HG03095 (cell line): ENCODE data around the gene EGF.

Experiments used
- ATAC-seq: cut with Tn5 transposase; IDR thresholded peaks from one replicate; pipeline ENCODE4 v1.9.1; 2021; ENCODE audit warnings: moderate library complexity; ENCODE audit not compliant: unreplicated experiment

The EGF gene

DNA sequence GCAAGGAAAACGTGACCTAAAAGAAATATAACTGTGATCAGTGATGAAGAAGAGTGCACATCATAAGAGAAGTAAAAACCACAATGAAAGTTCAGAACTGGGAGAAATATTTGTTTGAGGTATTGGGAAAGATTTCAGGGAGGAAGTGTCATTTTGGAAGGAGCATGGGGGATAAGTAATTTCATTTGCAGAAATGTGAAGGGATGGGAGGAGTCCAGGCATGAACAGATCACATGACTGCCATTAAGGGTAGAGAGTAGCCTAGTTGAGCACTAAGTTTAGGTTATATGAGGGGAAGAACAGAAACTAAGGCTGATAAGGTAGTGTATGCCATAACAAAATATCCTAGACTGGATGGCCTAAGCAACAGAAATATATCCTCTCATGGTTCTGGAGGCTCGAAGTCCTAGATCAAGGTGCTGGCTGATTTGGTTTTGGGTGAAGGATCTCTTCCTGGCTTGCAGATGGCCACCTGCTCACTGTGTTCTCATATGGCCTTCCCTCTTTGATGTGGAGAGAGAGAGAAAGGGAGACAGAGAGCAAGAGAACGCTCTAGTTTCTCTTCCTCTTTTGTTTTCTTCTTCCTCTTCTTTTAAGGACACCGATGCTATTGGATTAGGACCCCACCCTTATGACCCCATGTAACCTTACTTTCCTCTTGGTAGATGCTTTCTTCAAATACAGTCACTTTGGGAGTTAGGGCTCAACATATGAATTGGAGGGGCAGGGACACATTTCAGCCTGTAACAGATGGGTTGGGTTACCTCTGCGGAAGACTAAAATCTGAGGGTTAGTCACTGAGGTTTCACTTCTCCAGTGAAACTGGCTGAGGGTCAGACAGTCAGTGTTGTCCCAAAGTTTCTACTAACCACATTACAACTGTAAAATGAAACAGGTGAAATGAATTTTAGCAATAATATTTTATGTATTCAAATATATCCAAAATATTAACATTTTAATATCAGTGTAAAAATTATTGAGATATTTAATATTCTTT, 77.9 kb downstream of the EGF start:
- peak; percentile 89 for ATAC-seq

DNA sequence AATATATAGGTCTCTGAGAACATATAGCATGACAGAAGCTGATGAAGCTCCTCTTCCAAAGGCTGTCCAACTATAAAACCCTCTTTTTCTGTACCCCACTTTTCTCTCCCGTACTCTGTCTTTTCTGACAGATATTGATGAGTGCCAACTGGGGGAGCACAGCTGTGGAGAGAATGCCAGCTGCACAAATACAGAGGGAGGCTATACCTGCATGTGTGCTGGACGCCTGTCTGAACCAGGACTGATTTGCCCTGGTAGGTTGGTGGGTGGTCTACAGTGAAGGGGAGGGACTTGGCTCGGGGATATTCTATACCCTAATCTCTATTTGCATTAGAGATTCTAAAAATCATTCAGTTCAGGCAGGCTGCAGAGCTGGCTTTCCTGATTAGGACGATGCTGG, 80.4 kb downstream of the EGF start:
- ATAC-seq: no peak

DNA sequence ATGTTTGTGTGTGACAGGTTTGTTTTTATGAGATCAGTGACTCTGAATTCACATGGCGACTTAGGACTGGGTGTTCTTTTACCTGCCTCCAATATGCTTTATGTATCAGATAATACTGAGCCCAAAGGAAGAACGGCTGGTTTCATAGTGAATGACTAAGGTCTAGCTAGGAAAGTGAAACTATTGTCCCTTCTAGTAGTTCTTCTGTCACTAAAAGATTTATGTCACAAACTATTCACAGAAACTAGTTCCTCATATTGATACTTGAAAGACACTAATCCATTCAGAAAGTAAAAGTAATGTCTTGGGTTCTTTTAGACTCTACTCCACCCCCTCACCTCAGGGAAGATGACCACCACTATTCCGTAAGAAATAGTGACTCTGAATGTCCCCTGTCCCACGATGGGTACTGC, 81.7 kb downstream of the EGF start:
- ATAC-seq: peak; percentile 56

DNA sequence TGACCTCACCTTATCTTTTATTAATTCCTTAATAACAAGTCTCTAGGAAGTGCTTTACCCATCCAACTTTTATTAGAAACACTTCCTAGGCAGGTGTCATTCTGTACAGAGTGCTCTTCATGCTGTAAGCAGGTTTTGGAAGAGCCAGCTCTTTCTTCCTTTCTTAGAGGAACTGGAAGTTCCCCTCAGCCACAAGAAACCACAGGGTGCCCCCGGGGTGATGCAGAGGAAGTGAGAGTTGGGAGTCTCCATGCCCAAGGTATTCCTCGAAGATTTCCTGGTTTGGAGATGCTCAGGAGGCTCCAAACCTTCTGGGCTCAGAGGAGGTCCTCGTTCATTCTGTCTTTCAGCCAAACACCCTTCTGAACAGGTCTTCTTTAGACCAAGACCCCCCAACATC, 83.8 kb downstream of the EGF start:
- ATAC-seq: no peak

DNA sequence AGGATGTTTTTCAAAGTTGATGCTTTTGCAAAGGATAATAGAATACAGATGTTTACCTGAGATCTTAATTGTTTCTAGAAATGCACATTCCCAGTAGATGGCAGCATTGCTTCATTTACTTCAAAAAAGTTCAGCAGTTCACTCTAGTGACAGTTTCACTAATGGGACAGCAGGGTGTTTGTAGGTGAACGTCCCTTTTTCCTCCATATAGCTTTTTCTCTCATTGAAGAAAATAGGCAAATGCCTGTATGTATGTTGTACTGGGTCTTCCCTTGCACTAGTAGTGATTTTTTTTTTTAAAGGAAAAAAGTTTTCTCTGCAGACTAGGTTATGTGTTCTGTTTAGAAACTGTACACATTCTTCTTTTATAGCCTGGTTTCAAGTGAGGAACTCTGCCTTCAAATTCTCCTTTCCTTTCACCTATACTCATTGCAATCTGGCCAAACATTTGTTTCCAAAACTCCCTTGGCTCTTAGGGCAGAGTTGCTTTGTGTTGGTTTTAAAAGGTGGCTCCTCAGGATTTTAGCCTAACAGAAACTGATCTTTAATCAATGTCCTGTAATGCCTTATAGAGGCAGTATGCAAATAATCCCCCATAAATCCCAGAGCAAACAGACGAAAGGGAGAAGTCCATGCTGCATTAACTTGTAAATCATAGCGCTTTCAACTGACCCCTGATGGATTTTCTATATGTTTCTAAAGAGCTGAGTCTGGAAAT, 86.3 kb downstream of the EGF start:
- peak; percentile 32 for ATAC-seq

DNA sequence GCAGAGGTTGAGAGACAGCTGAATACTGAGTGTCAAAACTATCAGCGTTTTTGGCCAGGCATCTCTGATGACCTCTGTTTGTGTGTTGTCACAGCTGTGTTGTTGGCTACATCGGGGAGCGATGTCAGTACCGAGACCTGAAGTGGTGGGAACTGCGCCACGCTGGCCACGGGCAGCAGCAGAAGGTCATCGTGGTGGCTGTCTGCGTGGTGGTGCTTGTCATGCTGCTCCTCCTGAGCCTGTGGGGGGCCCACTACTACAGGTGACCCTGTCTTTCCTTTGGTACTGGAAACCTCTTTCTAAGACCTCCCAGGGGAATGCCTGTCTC, 86.9 kb downstream of the EGF start:
- ATAC-seq: no peak

DNA sequence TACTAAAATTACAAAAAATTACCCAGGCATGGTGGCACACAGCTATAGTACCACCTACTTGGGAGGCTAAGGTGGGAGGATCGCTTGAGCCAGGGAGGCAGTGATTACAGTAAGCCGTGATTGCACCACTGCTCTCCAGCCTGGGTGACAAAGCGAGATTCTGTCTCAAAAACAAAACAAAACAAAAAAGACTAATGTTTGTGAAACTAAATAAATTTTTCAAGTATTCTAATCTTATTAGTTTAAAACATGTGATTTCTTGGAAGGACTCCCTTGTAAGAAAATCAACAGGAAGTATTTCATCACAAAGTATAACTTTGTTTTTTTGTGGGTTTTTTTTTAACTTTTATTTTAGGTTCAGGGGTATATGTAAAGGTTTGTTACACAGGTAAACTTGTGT, 89.6 kb downstream of the EGF start:
- ATAC-seq: no peak

DNA sequence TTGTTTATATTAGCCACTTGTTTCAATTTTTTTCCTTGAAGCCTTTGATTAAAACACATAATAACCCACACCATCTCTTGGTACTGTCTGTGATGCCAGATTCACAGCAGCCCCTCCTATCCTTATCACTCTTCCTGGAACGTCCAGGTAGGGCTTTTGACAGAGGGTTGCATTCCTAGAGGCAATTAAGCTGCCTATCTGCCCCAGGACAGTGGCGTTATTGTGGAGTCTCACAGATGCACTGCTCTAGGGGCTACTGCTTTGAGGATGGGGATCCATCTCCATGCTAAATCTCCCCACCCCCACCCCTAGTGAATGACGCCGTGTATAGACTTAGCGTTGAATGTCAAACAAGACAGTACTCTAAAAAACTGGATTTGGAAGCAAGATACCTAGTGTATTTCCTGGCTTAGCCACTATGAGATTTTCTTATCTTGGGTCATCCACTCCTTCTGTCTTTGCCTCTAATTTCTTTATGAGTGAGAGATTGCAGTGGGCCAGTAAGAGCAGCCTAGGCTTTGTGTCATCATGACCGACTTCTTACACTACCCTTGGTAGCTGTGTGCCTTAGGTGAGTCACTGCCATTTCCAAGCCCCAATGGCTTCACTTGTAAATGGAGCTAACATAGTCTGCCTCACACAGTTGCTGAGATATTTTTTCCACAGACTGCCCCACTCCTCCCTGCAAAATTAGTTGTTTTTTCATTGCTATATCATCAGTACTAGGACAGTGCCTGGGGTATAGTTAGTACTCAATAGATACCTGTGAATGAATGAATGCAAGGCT, 90.9 kb downstream of the EGF start:
- ATAC-seq: no peak

DNA sequence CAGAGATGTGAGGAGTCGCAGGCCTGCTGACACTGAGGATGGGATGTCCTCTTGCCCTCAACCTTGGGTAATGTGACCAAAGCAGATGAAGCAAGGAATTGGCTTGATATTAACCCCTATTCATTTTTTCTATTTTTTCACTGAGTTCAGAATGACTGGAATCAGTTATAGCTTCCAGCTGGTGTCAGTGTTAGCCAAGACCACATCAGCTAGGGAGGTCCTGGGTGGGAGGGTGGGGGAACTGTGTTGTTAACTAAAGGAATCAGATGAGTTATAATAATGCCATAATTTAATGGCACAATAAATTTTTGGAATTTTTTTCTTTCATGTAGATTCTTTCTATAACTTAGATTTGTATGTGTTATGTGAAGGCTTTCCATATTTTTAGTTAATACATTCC, 91.9 kb downstream of the EGF start:
- ATAC-seq: no peak

DNA sequence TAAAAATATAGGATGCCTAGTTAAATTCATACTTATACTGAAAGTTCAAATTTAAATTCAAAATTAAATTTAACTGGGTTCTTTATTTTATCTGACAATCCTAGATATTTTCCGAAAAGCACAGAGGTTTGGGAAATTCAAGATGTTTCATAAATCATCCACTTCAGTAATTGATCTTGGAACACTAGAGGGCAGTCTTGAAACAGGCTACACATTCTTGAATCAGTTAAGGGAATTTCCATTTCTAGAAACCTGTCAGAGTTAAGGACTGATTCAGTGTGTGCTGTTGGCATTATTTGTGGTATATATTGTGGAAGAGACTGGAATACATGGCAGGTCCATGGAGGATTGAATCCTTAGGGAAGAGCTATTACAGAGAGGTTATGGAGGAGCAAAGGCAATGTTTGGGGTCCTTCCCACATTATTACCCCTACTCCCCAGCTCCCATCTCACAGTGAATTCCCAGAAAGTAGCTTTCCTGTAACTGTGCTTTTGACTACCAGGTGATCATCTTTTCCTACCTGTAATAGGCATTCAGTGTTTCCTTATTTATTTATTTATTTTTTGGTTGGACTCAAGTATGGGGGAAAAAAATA, 92.9 kb downstream of the EGF start:
- ATAC-seq: peak; percentile 58

DNA sequence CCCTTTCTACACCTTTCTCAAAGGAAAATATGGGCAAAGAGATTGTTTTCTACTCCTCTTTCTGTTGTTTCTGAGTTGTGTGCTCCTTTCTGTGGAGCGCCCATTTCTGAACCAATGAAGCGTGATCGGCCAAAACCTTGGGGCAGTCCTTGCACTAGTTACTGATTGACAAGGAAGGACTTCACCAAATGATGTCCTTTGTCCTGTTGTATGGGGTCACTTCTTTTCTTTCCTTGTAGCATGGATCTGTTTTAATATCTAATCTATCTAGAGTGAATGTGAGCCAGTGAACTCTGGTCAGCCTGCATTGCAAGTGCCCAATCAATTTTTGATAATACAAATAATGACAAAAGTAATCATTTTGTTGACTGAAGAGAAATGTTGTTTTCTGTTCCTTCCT, 94.5 kb downstream of the EGF start:
- no peak for ATAC-seq

DNA sequence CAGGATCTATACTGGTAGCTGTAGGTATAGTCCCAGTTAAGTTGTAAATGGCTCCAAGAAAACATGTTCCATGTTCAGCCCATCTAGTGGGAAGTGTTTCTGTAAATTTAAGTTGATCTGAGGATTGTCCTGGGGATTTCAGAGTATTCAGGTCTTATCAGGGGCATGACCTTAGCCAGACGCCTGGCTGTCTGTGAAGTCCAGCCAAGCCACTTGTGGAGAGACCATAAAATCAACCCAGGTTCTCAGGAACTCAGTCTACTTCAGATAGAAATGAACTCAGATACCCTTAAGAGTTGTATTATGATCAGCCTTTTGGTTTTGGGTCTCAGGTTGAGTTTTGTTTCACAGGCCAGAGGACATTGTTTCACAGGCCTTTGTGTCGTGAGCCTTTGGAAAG, 95.9 kb downstream of the EGF start:
- ATAC-seq: no peak

DNA sequence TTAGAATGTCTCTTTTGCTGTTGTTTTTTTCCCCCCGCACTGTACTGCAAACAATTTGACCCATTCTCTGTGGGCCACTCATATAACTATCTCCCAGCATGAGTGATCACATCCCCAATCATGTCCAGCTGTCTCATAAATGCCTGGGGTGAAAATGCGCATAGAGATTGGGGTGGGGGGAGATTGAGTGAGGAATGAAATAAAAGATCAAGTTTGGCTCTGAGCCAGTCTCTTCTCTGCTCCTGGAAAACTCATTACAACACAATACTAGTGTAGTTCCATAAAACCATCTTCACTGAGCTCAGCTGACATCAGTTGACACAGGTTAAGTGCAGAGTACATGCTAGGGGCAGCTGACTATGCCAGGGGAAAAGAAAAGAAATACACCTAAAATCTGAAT, 96.9 kb downstream of the EGF start:
- ATAC-seq: no peak

DNA sequence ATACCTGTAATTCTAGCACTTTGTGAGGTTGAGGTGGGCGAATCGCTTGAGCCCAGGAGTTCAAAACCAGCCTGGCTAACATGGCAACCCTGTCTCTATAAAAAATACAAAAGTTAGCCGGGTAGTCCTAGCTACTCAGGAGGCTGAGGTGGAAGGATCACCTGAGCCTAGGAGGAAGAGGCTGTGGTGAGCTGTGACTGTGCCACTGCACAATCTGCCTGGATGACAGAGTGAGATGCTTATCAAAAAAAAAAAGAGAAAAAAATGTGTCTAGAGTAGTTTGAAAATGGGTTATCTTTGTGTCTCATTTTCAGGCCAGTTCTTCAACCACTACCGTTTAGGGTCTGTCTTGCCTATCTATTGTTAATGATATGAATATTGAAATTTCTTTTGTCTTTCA, 98.1 kb downstream of the EGF start:
- no peak for ATAC-seq

DNA sequence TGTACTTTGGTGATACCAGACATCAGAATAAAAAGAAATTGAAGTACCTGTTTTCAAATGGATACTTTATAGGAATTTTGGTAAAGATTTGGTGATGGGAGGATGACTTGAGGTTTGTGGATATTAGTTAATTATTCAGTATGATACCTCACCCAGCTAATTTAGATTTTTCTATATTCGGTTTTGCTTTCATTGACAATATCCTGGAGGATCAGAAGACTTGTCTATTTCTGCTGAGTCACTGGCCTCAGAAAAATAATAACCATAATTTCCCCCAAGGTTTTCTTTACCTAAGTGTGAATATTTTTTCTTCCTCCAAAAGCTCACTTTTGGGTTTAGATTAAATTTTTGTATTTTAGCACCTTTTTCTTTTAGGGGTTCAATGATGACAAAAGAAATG, 100.2 kb downstream of the EGF start:
- no peak for ATAC-seq

DNA sequence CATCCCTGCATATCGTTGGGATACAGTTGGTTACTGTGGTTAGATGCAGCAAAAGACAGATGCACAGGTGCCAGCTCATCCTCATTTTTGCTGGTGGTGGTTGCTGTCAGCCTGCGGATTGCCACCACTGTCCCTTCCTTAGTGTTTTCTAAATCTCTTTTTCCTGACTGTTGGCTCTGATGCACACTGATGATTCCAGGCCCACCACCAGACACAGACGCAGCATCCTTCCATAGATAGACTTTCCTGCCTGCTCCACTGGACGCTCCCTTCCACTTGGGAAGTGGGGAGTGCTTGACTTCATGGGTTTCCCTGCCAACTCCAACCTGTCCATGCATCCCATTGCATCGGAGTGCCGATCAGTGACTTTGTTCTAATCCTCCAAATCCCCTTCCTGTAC, 101.5 kb downstream of the EGF start:
- no peak for ATAC-seq

DNA sequence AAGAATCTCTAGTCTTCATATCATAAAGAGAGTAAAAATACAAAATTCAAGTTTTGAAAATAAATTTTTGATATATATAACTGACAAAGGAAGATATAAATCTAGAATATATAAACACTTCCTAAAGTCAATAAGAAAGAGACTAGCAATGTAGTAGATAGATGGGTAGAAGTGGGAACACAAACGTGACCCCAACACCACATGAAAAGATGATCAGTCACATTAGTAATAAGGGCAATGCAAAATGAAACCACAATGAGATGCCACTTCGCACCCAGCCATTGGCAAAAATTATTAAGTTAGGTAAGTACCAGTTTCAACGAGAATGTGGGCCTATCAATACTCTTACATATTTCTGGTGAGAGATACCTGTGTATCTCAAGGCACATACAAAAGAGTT, 106.5 kb downstream of the EGF start:
- no peak for ATAC-seq

DNA sequence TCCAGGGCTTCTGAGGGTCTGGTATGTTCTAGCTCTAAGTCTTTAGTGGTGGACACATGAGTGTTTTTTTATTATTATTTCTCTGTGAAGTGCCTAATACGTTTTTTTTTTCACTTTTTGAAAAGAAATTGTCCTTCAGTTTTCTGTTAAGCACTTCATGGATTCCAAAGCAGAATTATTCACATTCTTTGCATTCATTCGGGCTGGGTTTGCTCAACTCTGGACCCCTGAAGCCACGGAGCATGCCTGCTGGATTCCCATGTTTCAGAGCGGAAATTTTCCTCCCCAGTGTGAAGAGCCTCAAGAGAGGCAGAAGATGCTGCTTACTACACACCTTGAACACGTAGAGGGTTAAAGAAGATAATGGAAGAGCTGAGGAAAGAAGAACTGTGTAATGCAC, 107.5 kb downstream of the EGF start:
- no peak for ATAC-seq

DNA sequence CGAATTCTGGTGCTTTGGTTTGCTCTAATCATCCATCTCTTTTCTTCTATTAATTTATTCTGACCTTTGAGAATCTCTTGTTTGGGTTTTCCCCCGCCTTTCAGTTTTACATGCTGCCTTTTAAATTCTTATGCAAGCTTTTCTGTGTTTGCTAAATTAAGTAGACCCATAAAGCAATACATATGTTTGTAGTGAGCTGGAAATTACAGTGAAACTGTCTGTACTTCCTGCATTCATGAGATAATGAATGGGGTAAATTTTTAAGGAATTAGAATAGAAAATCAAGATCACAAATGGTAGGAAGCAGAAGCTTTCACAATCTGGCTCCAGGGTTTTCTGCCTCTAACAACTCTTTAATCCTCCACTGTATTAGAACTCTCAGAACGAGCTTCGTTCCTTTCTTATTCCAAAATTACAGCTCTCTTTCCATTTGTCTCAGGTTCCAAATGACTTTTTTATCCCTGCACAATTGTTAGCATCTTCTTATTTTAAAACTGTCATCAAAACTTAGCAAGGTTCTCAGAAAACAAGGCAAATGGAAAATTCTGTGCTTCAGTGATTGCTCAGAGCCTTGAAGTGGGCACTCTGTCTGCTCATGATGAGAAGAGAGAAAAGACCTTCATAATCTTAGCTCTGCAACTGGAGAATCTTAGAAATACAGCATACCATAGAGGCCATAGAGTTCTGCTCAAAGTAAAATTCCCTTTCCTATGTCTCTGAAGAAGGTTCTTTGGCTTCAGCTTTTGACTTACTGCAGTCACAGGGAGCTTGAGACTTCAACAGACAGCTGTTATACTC, 108.2 kb downstream of the EGF start:
- no peak for ATAC-seq

DNA sequence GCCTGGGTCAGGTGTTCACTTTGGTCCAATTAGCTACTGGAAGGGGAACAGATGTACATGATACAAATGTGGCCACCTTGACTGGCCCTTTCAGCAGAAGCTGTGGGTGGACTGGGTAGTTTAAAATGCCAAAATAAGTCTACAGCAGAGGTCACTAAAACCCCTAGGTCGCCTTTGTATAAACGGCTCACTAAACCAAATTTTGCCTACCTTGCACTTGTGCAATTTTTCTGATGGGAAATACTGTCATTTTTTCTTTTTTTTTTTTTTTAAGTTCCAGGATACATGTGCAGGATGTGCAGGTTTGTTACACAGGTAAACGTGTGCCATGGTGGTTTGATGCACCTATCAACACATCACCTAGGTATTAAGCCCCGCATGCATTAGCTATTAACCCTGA, 109.8 kb downstream of the EGF start:
- ATAC-seq: no peak
